Lower leg skin (tissue), 4 donors: ENCODE results near the gene DDX54. TPM values are rescaled to one million over a fixed set of nuclear protein-coding genes. Genes with fewer than 3 reads are reported as not detected.
A peak's percentile ranks its signal among the peaks of the same experiment; 100 is the strongest.
"Not testable (repeated sequence)": the region's sequence is repeated elsewhere in the genome, so short reads cannot be mapped to it uniquely, and the experiment has no call there.

Experiments
- DNase-seq, 2 donors: peaks; one replicate each; pipeline ENCODE4 v3.0.0-alpha.2; 2019; ENCODE audit warnings: low spot score in 2 of 2
- H3K4me3 ChIP-seq: fragments of 200-600 bp; sonication (generic); 2 replicates; pipeline ENCODE4 v1.5.1; 2017; ENCODE audit warnings: mild to moderate bottlenecking, low read depth; ENCODE audit not compliant: poor library complexity, severe bottlenecking
- POLR2A ChIP-seq, 2 donors: fragments of 450-650 bp; IDR thresholded peaks; one replicate each; pipeline ENCODE4 v1.6.1; 2016 to 2017; ENCODE audit warnings: antibody characterized with exemption in 2 of 2, mild to moderate bottlenecking in 1 of 2, moderate library complexity in 1 of 2
- WGBS, 2 donors: methylation state at CpG; one replicate each; pipeline ENCODE4 v1.1.5; 2018; 5-methylcytosine and 5-hydroxymethylcytosine counted together
- intact Hi-C: fragments of 100-400 bp; cut with DNase I; formaldehyde crosslinking; loops from one replicate; pipeline ENCODE4 v1.15.0; 2023; ENCODE audit warnings: low total_unique reads
- total RNA-seq, 4 donors: library from RNA; depleted of rRNA; stranded (reverse); fragments of >200 nt; gene quantifications; one replicate each; pipeline ENCODE4 v1.1.0, GENCODE V29; 2016
- TF ChIP-seq, protein P1 (sequence below), 3 donors: fragments of 450-650 bp; IDR thresholded peaks; one replicate each; pipeline ENCODE4 v1.5.1; 2016; ENCODE audit warnings: antibody characterized with exemption in 3 of 3, mild to moderate bottlenecking in 3 of 3, moderate library complexity in 2 of 3

DDX54 gene
- total RNA-seq, 4 donors from 2014 or later: 48.6 to 106 (median 77.3) TPM

DNA sequence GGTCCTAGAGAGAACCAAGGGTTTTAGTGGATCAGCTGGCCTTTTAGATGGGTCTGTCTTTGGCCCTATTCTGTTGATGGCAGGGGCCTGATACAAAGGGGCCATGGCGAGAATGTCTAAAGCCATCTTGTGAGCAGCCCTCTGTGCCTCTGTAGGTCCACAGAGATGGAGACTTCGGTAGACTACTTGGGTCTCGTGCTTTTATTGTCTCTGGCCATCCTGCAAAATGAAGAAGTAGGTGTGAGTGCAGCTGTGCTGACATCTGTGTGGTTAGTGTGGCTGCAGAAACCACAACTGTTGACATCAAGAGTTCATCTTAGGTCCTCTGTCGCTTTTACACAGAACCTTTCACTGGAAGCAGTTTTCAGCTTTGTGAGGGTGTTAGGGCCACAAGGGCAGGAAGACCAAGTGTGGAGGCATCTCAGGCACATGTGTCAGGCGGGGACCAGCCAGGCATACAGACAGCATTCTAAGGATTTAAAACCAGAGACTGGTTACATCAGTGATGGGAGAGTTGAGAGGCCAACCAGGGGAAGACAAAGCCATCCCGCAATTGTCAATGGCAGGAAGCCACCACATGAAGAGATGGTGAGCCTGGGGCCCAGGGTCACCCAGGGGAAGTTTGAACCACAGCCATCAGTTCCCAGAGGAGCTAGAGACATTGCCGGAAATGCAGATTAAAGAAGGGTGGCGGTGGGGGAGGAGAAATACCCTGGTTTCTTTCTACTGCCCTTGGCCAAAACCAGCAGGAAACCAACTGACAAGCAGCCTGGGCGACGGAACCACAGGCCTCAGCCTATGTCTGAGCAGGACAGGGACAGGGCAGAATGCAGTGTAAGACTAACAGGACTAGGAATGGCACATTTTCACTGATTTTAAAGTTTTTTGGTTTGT, 23.0 kb upstream of the DDX54 start:
- 75 to 77% methylated on average over 10 of the region's 10 CpGs for WGBS, 2 donors
- TF ChIP-seq, protein P1, sequence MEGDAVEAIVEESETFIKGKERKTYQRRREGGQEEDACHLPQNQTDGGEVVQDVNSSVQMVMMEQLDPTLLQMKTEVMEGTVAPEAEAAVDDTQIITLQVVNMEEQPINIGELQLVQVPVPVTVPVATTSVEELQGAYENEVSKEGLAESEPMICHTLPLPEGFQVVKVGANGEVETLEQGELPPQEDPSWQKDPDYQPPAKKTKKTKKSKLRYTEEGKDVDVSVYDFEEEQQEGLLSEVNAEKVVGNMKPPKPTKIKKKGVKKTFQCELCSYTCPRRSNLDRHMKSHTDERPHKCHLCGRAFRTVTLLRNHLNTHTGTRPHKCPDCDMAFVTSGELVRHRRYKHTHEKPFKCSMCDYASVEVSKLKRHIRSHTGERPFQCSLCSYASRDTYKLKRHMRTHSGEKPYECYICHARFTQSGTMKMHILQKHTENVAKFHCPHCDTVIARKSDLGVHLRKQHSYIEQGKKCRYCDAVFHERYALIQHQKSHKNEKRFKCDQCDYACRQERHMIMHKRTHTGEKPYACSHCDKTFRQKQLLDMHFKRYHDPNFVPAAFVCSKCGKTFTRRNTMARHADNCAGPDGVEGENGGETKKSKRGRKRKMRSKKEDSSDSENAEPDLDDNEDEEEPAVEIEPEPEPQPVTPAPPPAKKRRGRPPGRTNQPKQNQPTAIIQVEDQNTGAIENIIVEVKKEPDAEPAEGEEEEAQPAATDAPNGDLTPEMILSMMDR (IDR thresholded peaks at IDR 0.05): no peak
- no peak for TF ChIP-seq POLR2A (IDR thresholded peaks at IDR 0.05)
- intact Hi-C loops: loop anchor here (10.0 kb wide), 1 partner anchor 217 kb away; the partner anchor contains the start of gene SDSL
- peak in 1 of 2 donors; percentile 66 for DNase-seq
- no peak overlapping the region for H3K4me3 ChIP-seq

DNA sequence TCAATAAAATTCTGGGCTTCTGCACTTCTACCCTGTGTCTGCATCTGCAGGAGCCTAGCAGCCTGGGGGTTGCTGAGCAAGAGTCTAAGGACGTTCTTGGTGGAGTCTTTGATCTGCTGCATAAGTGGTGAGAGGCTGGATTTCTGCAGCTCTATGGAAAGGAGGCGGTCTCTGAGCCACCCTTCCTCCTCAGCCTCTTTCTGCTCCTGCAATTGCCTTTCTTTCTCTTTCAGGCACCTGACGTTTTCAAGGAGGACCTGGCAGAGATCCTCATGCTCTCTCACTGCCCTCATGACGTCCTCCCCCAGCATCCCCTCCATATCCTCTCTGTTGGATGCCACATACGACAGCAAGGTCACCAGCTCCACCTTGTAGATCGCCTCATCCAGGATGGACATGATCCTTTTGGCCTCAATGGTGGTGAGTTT, 22.3 kb upstream of the DDX54 start:
- TF ChIP-seq, protein P1 (IDR thresholded peaks at IDR 0.05): no peak
- TF ChIP-seq POLR2A (IDR thresholded peaks at IDR 0.05): no peak
- no peak overlapping the region for H3K4me3 ChIP-seq
- no peak for DNase-seq
- intact Hi-C loops: loop anchor here (10.0 kb wide), 1 partner anchor 217 kb away; the partner anchor contains the start of gene SDSL
- 69 to 72% methylated on average over 6 of the region's 6 CpGs for WGBS, 2 donors

DNA sequence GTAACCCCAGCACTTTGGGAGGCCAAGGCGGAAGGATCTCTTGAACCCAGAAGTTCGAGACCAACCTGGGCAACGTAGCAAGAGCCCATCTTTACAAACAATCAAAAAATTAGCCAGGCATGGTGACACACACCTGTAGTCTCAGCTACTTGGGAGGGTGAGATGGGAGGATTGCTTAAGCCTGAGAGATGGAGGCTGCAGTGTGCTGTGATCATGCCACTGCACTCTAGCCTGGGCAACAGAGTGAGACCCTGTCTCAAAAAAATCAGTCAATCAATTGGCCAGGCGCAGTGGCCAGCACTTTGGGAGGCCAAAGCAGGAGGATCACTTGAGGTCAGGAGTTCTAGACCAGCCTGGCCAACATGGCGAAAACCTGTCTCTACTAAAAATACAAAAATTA, 21.5 kb upstream of the DDX54 start:
- not testable (repeated sequence) for H3K4me3 ChIP-seq, DNase-seq
- intact Hi-C loops: loop anchor here (10.0 kb wide), 1 partner anchor 218 kb away; the partner anchor contains the start of gene SDSL
- WGBS, 2 donors: 98 to 99% methylated on average over 5 of the region's 5 CpGs

DNA sequence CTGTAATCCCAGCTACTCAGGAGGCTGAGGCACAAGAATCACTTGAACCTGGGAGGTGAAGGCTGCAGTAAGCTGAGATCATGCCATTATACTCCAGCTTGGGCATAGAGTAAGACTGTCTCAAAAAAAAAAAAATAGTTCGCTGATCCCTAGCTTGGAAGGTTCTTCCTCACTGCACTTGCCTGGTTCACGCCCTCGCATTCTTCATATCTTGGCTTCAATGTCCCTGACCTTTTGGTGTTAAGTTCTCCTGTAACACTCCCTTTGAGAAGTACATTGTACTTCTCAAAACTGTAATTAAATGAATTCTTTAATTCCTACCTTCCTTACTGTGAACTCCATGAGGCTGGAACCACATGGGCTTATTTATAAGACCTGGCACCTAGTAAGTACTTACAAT, 19.5 kb upstream of the DDX54 start:
- 72 to 90% methylated on average over 3 of the region's 3 CpGs for WGBS, 2 donors
- H3K4me3 ChIP-seq: no peak overlapping the region
- intact Hi-C loops: loop anchor here (10.0 kb wide), 1 partner anchor 220 kb away; the partner anchor contains the start of gene SDSL
- DNase-seq: no peak
- TF ChIP-seq, protein P1 (IDR thresholded peaks at IDR 0.05): no peak
- no peak for TF ChIP-seq POLR2A (IDR thresholded peaks at IDR 0.05)

DNA sequence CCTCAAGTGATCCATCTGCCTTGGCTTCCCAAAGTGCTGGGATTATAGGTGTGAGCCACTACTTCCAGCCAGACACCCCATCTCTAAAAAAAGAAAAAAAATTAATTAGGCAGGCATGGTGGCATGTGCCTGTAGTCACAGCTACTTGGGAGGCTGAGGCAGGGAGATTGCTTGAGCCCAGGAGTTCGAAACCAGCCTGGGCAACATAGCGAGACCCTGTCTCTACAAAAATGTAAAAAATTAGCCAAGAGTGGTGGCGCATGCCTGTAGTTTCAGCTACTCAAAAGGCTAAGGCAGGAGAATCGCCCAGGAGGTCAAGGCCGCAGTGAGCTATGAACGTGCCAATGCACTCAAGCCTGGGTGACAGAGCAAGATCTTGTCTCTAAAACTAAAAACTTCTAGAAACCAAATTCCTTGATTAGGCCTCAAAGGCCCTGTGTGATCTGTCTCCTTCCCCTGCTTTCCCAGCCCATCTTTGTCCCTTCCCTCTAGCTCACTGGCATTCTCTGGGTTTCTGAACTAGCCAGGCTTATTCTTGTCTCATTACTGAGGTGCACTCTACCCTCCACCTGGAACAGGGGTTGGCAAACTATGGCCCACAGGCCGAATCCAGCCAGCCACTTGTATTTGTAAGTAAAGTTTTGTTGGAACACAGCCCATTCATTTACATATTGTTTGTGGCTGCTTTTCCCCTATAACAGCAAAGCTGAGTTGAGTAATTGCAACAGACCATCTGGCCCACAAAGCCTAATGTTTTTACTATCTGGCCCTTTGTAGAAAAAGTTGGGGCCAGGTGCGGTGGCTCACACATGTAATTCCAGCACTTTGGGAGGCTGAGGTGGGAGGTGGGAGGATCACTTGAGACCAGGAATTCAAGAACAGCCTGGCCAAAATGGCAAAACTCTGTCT, 18.8 kb upstream of the DDX54 start:
- no peak for DNase-seq
- WGBS, 2 donors: 89 to 91% methylated on average over 8 of the region's 8 CpGs
- TF ChIP-seq, protein P1 (IDR thresholded peaks at IDR 0.05): no peak
- no peak for TF ChIP-seq POLR2A (IDR thresholded peaks at IDR 0.05)
- no peak overlapping the region for H3K4me3 ChIP-seq
- intact Hi-C loops: loop anchor here (10.0 kb wide), 1 partner anchor 221 kb away; the partner anchor contains the start of gene SDSL
